Thyroid gland (tissue), 4 donors: ENCODE results near the gene ABCC9. TPM values are rescaled to one million over a fixed set of nuclear protein-coding genes. Genes with fewer than 3 reads are reported as not detected.

Experiments
- DNase-seq, 2 donors: peaks; one replicate each; pipeline ENCODE4 v3.0.0-alpha.2; 2019
- H3K27ac ChIP-seq, 3 donors: fragments of 200-600 bp; sonication (generic); 1 replicate in 2 of 3; 2 replicates in 1 of 3; pipeline ENCODE4 v1.5.1; 2016 to 2019; ENCODE audit warnings: mild to moderate bottlenecking in 1 of 3, moderate library complexity in 1 of 3
- H3K27me3 ChIP-seq: fragments of 200-600 bp; sonication (generic); one replicate; pipeline ENCODE4 v1.5.1; 2019
- H3K36me3 ChIP-seq, 2 donors: fragments of 200-600 bp; sonication (generic); one replicate each; pipeline ENCODE4 v1.5.1; 2016 to 2019
- H3K4me1 ChIP-seq, 2 donors: fragments of 200-600 bp; sonication (generic); one replicate each; pipeline ENCODE4 v1.5.1; 2017 to 2019
- H3K4me3 ChIP-seq, 3 donors: fragments of 200-600 bp; sonication (generic); replicated peaks in 1 of 3; 1 replicate in 2 of 3; 2 replicates in 1 of 3; pipeline ENCODE4 v1.5.1; 2016; ENCODE audit warnings: mild to moderate bottlenecking in 1 of 3
- H3K9me3 ChIP-seq: fragments of 200-600 bp; sonication (generic); one replicate; pipeline ENCODE4 v1.5.1; 2017
- CTCF ChIP-seq, 6 experiments: fragments of 200-600 bp in 3 of 6; fragments of 450-650 bp in 3 of 6; sonication (generic) in 3 of 6; IDR thresholded peaks; one replicate each; pipeline ENCODE4 v1.5.1; 2016 to 2019; ENCODE audit warnings: antibody characterized with exemption in 6 of 6, mild to moderate bottlenecking in 2 of 6, inconsistent platforms in 1 of 6, moderate library complexity in 1 of 6
- POLR2A ChIP-seq, 2 donors: fragments of 450-650 bp; IDR thresholded peaks; one replicate each; pipeline ENCODE4 v1.6.1; 2017; ENCODE audit warnings: antibody characterized with exemption in 2 of 2, mild to moderate bottlenecking in 2 of 2, moderate library complexity in 1 of 2
- WGBS, 2 donors: methylation state at CpG; one replicate each; pipeline ENCODE4 v1.1.5; 2017; 5-methylcytosine and 5-hydroxymethylcytosine counted together
- intact Hi-C: fragments of 100-400 bp; cut with DNase I; formaldehyde crosslinking; loops from one replicate; pipeline ENCODE4 v1.15.1; 2023
- total RNA-seq, 4 donors: library from RNA; depleted of rRNA; stranded (reverse); fragments of >200 nt; gene quantifications; one replicate each; pipeline ENCODE4 v1.2.3, GENCODE V29; 2016

The ABCC9 gene
- total RNA-seq, 4 donors from 2014 or later: 10.5 to 46.8 (median 26.0) TPM

GRCh38 chr12:21925296-21925913 is 15.8 kb downstream of the ABCC9 start:
- TF ChIP-seq POLR2A (IDR thresholded peaks at IDR 0.05) (no peak), CTCF (IDR thresholded peaks at IDR 0.05) (no peak)
- WGBS, 2 donors: 96 to 99% methylated on average over 3 of the region's 3 CpGs
- intact Hi-C loops: no loop called here
- no peak overlapping the region for H3K27ac ChIP-seq
- no peaks in the 10 kb centered on the region for H3K27me3 ChIP-seq
- no peak overlapping the region for H3K4me3 ChIP-seq
- H3K9me3 ChIP-seq: no peaks in the 10 kb centered on the region
- H3K36me3 ChIP-seq: no peaks in the 10 kb centered on the region
- DNase-seq: no peak
- no peaks in the 10 kb centered on the region for H3K4me1 ChIP-seq

GRCh38 chr12:21921436-21921835 is 19.8 kb downstream of the ABCC9 start:
- intact Hi-C loops: no loop called here
- Histone ChIP-seq H3K27me3 (no peaks in the 10 kb centered on the region), H3K27ac (no peak overlapping the region), H3K36me3 (no peaks in the 10 kb centered on the region), H3K9me3 (no peaks in the 10 kb centered on the region), H3K4me3 (no peak overlapping the region), H3K4me1 (no peaks in the 10 kb centered on the region)
- 77 to 84% methylated on average over 1 of the region's 1 CpG for WGBS, 2 donors
- TF ChIP-seq CTCF (IDR thresholded peaks at IDR 0.05) (no peak), POLR2A (IDR thresholded peaks at IDR 0.05) (no peak)
- DNase-seq: no peak

- Histone ChIP-seq H3K4me1 (no peaks in the 10 kb centered on the region), H3K36me3 (no peaks in the 10 kb centered on the region), H3K9me3 (no peaks in the 10 kb centered on the region), H3K27ac (no peak overlapping the region), H3K4me3 (no peak overlapping the region), H3K27me3 (no peaks in the 10 kb centered on the region)
- 84 to 91% methylated on average over 3 of the region's 3 CpGs for WGBS, 2 donors
- TF ChIP-seq CTCF (IDR thresholded peaks at IDR 0.05) (no peak), POLR2A (IDR thresholded peaks at IDR 0.05) (no peak)
- intact Hi-C loops: no loop called here
- no peak for DNase-seq
These were observed 22.8 kb downstream of the ABCC9 start for GRCh38 chr12:21918456-21918855.

GRCh38 chr12:21913823-21914222 is 27.4 kb downstream of the ABCC9 start:
- WGBS, 2 donors: 65 to 77% methylated on average over 1 of the region's 1 CpG
- H3K36me3 ChIP-seq: no peaks in the 10 kb centered on the region
- no peak overlapping the region for H3K27ac ChIP-seq
- H3K4me3 ChIP-seq: no peak overlapping the region
- H3K9me3 ChIP-seq: no peaks in the 10 kb centered on the region
- no peaks in the 10 kb centered on the region for H3K4me1 ChIP-seq
- intact Hi-C loops: no loop called here
- TF ChIP-seq POLR2A (IDR thresholded peaks at IDR 0.05) (no peak), CTCF (IDR thresholded peaks at IDR 0.05) (no peak)
- H3K27me3 ChIP-seq: no peaks in the 10 kb centered on the region
- no peak for DNase-seq

GRCh38 chr12:21912318-21912717 is 28.9 kb downstream of the ABCC9 start:
- Histone ChIP-seq H3K36me3 (no peaks in the 10 kb centered on the region), H3K27ac (no peak overlapping the region), H3K27me3 (no peaks in the 10 kb centered on the region), H3K4me3 (no peak overlapping the region), H3K4me1 (no peaks in the 10 kb centered on the region), H3K9me3 (no peaks in the 10 kb centered on the region)
- TF ChIP-seq CTCF (IDR thresholded peaks at IDR 0.05) (no peak), POLR2A (IDR thresholded peaks at IDR 0.05) (no peak)
- intact Hi-C loops: no loop called here
- no peak for DNase-seq
- WGBS, 2 donors: 88 to 89% methylated on average over 3 of the region's 3 CpGs
